GM18519 (cell line): ENCODE measurements around the gene L1TD1.
"Not testable (repeated sequence)": the region's sequence is repeated elsewhere in the genome, so short reads cannot be mapped to it uniquely, and the experiment has no call there.

ENCODE experiments used
- ATAC-seq: cut with Tn5 transposase; IDR thresholded peaks from one replicate; pipeline ENCODE4 v1.9.1; 2021; ENCODE audit warnings: mild to moderate bottlenecking, moderate library complexity; ENCODE audit not compliant: unreplicated experiment, low FRiP score

Gene L1TD1

DNA sequence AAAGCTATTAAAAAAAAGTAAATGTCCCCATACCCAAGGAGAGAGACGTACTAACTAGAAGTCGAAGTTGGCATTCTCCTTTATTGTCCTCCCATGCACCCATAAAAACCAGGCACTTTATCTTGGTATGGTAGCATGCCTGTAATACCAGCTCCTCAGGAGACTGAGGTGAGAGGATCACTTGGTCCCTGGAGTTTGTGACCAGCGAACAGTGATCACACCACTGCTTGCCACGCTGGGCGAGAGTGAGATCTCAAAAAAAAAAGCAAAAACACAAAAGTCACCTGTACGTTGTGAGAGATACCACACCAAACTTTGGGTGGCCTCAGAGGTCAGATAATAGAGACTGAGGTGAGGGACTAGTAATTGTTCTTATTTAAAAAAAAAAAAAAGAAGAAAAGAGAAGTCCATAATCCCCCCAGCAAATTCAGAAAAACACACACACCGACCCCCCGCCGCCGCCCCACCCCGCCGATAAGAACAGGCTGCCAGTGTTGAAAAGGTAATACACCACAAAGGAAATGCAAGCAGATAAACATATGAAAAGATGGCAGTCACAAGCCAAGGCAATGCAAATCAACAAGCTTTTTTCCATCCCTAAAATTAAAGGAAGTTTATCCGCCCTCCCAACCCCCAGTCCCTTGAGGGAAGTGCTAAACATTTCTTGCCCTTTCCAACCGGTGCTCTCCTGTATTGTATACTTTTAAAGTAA lies 3.6 kb downstream of the L1TD1 start:
- ATAC-seq, result no peak

DNA sequence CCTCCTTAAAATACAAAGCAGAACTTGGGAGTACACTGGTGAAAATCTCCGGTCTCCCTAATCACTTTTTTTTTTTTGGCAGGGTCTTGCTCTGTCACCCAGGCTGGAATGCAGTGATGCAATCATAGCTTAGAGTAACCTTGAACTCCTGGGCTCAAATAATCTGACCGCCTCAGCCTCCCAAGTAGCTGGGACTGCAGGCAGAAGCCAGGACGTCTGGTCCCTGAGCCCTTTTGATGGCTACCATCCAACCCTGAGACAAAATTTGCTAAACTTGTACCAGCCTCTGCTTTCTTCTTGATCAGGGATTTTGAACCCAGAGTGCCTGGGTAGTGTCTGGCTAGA lies 4.1 kb downstream of the L1TD1 start:
- ATAC-seq, result no peak

DNA sequence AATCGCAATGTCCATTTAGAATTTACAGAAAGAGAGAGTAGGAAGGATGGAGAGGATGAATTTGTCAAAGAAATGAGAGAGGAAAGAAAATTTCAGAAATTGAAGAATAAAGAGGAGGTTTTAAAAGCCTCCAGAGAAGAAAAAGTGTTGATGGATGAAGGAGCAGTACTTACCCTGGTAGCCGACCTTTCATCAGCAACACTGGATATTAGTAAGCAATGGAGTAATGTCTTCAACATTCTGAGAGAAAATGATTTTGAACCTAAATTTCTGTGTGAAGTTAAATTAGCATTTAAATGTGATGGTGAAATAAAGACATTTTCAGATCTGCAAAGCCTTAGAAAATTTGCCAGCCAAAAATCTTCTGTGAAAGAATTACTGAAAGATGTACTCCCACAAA lies 12.5 kb downstream of the L1TD1 start:
- ATAC-seq, result no peak

DNA sequence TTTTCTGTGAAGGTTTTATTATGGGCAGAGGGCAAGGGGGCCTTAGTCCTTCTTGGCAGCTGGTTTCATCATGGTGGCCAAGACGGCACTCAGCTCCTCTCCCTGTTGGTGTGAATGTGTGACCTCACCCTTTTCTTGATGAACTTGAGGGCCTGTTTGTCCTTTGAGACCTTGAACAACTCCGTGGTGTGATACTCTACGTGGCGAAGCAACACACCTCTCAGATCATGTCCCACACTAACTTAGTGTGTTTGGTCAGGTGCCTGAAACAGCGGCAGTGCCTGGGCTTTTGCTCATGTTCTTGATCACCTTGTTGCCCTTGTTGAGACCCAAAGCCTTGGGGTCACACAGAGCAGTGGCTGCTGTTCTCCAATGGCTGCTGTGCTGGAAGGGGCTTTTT lies 13.4 kb downstream of the L1TD1 start:
- ATAC-seq, result no peak

DNA sequence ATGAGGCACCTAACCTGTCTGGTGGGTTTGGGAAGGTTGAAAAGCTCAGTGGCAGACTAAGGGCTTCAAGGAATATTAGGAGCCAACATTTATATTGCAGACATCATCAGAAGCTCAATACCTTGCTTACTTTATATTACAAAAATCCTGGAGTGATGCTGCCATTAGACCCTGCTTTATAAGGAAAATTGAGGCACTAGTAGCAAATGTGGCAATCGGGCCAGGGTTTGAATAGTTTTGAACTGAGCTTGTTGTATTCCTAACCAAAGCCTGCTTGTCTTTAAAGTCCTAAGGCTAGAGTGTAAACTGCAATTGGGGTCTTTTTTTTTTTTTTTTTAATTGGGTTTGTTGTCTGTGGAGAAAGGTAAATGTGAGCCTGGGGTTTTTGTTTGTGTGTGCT lies 14.3 kb downstream of the L1TD1 start:
- ATAC-seq, result no peak

DNA sequence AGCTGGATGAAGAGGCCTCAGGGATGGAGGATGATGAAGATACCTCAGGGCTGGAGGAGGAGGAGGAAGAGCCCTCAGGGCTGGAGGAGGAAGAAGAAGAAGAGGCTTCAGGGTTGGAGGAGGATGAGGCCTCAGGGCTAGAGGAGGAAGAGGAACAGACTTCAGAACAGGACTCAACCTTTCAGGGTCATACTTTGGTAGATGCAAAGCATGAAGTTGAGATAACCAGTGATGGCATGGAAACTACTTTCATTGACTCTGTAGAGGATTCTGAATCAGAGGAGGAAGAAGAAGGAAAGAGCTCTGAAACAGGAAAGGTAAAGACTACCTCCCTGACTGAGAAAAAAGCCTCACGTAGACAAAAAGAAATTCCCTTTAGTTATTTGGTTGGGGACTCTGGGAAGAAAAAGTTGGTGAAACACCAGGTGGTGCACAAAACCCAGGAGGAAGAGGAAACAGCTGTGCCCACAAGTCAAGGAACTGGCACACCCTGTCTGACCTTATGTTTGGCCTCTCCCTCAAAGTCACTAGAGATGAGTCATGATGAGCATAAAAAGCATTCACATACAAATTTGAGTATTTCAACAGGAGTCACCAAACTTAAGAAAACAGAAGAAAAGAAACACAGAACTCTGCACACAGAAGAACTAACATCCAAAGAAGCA lies 15.4 kb downstream of the L1TD1 start:
- no peak for ATAC-seq

DNA sequence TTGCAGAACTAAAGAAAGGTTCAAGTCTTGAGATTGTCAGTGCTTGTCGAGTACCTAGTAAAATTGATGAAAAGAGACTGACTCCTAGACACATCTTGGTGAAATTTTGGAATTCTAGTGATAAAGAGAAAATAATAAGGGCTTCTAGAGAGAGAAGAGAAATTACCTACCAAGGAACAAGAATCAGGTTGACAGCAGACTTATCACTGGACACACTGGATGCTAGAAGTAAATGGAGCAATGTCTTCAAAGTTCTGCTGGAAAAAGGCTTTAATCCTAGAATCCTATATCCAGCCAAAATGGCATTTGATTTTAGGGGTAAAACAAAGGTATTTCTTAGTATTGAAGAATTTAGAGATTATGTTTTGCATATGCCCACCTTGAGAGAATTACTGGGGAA lies 16.3 kb downstream of the L1TD1 start:
- no peak for ATAC-seq

DNA sequence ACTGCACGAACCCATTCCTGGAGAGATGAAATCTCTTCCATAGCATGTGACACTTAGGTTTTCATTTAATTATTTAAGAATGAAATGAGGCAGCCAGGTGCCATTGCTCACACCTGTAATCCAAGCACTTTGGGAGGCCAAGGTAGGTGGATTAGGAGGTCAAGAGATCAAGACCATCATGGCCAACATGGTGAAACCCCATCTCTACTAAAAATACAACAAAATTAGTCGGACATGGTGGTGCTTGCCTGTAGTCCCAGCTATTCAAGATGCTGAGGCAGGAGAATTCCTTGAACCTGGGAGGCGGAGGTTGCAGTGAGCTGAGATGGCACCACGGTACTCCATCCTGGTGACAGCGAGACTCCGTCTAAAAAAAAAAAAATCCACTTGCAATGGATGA lies 17.8 kb downstream of the L1TD1 start:
- ATAC-seq, result no peak

DNA sequence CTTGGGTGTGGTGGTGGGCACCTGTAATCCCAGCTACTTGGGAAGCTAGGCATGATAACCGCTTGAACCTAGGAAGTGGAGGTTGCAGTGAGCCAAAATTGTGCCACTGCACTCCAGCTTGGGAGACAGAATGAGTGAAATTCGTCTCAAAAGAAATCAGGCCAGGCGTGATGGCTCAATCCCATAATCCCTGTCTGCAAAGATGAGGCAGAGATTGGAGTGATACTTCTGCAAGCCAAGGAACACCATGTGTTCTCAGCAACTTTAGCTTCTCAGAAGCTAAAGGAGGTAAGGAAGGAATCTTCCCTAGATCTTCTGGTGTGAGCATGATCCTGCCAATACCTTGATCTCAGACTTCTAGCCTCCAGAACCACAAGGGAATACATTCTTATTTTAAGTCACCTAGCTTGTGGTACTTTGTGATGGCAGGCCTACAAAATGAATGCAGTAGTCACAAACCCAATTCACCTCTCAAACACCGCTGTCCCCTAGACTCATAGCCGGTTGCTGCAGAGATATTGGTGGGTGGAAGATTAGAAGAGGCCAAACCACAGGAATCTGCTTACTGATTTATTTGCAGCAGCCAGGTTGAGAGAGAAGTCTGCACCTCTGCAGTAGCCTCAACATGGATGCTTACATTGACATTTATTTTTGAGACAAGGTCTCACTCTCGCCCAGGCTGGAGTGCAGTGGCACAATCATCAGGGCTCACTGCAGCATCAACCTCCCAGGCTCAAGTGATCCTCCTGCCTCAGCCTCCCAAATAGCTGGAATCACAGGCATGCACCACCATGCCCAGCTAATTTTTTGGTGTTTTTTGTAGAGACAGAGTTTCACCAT lies 18.6 kb downstream of the L1TD1 start:
- ATAC-seq, result no peak

DNA sequence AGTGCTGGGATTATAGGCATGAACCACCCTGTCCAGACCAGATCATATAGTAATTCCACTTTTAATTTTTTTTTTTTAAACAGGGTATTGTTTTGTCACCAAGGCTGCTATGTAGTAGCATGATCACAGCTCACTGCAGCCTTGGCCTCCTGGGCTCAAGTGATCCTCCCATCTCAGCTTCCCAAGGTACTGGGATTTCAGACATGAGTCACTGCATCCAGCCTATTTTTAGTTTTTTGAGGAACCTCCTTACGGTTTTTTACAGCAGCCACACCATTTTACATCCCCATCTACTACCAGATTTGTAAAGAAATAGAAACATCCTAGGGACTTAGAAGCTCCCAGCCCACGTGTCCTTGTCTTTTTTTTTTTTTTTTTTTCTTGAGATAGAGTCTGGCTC lies 24.0 kb downstream of the L1TD1 start:
- no peak for ATAC-seq

DNA sequence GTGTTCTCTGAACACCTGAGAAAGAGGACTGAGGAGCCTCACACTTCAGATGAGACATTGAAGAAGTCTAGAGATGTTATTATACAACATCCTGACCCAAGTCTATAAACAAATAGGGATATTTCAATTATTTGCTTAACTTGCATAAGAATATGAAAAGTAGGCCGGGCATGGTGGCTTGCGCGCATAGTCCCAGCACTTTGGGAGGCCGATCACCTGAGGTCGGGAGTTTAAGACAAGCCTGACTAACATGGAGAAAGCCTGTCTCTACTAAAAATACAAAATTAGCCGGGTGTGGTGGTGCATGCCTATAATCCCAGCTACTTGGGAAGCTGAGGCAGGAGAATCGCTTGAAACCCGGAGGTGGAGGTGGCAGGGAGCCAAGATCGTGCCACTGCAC lies 25.8 kb downstream of the L1TD1 start:
- ATAC-seq, result not testable (repeated sequence)

DNA sequence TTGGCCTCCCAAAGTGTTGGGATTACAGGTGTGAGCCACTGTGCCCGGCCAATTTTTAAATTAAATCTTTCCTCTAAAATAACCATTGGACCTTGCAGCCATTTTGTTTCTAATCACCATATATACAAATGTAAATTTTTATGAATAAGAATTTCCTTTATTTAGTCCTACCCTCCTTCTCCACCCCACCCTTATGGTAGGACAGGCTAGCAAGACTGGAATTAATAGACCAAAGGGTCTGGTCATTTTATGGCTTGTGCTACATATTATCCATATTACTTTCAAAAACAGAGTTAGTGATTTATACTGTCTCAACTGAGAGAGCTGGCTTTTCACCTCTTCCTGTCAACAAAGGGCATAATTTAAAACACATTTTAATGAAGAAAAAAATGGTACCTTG lies 26.5 kb downstream of the L1TD1 start:
- ATAC-seq, result no peak

DNA sequence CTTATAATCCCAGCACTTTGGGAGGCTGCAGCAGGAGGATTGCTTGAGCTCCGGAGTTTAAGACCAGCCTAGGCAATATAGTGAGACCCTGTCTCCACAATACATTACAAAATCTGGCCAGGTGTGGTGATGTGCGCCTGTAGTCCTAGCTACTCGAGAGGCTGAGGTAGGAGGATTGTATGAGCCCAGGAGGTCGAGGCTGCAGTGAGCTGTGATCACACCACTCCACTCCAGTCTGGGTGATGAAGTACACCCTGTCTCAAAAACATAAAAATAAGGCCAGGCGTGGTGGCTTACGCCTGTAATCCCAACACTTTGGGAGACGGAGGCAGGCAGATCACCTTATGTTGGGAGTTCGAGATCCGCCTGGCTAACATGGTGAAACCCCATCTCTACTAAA lies 27.7 kb downstream of the L1TD1 start:
- ATAC-seq, result no peak

DNA sequence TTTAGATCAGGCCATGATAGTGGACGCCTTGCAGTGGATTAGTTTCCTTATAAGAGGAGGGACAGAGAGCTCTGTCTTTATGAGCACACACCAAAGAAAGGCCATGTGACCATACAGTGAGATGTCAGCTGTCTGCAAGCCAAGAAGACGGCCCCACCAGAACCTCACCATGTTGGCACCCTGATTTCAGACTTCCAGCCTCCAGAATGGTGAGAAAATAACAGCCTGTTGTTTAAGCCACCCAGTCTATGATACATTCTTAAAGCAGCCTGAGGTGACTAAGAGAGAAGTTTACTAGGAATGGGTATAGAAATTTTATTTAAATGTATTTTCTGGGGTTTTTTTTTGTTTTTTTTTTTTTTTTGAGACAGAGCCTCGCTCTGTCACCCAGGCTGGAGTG lies 29.5 kb downstream of the L1TD1 start:
- ATAC-seq, result no peak

DNA sequence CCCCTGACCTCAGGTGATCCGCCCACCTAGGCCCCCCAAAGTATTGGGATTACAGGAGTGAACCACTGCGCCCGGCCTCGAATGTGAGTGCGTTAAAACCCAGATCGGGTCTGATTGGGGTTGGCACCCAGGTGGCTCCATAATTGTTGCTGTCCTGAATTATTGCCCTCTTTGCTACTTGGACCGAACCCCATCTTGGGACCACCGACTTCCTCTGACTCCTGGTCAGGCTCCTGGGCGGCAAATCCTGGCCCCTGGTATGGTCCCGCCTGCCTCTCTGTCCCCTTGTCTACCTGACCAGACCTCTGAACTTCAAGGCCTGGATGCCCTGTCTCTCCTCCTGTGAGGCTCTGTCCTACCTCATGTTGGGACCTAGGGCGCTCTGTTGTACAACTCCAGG lies 32.8 kb downstream of the L1TD1 start:
- no peak for ATAC-seq

DNA sequence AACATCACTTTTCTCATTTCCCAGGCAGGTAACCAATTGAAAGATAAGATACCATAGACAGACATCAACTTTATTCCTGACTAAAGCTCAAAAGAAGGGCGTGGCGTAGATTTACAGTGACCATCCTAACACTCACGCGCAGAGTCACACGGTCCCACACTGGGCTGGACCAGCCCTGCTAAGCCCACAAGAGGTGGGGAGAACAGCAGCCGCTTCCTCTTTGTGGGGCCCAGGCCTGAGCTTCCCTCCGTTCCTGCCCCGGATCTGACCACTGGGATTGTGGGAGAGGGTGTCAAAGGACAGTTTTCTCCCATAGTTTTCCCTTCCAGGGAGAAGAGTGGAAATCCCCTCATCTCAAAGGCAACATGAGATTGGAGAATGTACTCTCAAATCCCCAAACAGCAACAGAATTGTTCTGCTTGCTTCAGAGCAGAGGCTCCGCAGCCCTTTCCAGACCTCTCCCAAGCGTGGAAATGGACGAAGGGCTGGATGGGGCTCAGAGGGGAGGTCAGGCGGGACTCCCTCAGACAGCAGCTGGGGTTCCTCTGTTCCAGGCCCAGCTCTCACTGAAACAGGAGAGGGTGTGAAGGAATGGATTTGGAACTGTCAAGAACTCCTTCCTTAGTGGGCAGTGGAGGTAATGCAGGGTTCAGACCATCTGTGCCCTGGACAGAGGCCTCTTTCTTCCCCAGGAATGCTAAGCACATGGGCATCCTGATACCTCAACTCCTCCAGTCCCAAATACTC lies 33.7 kb downstream of the L1TD1 start:
- ATAC-seq, result no peak

DNA sequence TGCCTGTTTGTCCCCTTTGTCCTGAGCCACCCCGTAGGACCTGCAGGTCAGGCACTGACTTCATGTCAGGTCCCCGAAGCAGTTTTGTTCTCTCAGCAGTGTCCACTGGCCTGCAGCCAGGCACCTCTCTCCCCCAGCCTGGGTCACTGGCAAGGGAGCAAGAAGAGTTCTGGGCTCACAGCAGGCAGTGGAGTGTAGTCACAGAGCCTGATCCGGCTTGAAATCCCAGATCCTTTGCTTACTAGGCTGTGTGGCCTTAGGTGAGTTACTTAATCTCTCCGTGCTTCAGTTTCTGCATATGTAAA lies 34.2 kb downstream of the L1TD1 start:
- ATAC-seq, result no peak

DNA sequence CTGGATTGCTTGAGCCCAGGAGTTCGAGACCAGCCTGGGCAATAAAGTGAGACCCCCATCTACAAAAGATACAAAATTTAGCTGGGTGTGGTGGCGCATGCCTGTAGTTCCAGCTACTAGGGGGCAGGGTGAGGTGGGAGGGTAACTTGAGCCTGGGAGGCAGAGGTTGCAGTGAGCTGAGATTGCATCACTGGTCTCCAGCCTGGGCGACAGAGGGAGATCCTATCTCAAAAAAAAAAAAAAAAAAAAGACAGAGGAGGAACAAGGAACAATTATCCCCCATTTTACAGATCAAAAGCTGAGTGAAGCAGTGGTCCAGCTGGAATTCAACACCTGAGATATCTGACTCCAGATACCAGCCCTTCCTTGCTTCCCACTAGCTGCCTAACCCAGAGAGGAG lies 34.8 kb downstream of the L1TD1 start:
- ATAC-seq, result no peak

DNA sequence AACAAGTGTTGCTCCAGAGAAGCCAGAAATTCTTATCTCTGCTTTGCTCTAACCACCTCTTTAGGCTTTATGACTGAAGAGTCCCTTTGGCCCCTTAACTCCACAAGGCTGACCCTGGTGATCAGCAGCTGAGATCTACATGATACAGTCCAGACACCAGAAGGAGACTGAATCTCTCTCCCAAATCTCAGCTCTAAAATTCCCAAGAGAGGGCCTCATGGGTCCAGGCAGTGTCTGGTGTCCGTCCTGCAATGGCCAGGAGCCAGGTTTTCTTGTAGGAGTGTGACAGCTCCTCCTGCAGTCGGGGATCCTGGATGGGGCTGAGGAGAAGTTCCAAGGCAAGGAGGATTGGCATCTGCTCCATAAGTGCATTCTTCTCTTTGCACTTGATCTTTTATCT lies 35.3 kb downstream of the L1TD1 start:
- ATAC-seq, result no peak

DNA sequence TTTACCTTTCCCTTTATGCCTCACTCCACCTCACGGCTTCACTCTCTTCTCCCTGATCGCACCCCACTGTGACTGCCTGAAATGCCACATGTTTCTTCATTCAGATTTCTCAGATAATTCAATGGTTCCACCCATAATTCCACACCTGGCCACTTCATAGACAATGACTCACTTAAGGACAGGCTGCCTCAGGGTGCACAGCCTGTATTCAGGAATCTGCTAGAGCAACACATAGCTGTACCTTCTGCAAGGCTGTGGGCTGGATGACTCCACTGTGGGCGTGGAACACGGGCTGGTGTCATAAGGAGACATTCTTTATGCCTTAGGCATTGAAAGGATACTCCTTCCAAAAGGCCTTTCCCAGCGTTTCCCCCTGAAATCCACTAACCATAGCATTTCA lies 36.1 kb downstream of the L1TD1 start:
- no peak for ATAC-seq

DNA sequence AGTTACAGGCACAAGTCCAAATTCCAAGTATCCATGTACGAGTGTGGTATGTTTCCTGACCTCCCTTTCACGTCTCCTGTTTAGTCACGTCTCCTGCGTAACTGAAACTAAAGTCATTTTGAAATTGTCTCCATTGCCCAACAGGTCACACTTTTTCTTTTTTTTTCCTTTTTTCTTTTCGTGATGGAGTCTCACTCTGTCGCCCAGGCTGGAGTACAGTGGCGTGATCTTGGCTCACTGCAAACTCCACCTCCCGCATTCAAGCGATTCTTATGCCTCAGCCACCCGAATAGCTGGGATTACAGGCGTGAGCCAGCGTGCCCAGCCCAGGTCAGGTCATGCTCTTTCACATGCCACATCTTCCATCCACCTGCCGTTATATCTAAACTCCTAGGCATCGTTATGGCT lies 38.2 kb downstream of the L1TD1 start:
- no peak for ATAC-seq
